DND-41 (cell line): Measurements from ENCODE around the gene TULP3.

Source experiments
- ATAC-seq: fragments of 200-7000 bp; cut with Tn5 transposase; 3 replicates; pipeline ENCODE4 v1.9.1; 2021; ENCODE audit warnings: low read depth; ENCODE audit not compliant: insufficient read depth
- DNase-seq: peaks from one replicate; pipeline ENCODE4 v3.0.0-alpha.2; 2020
- H2AFZ ChIP-seq: 2 replicates; pipeline ENCODE4 v1.6.0; 2012; ENCODE audit warnings: low read depth, low read length
- H3K27ac ChIP-seq: 2 replicates; pipeline ENCODE4 v1.5.1; 2012; ENCODE audit warnings: low read length, inconsistent platforms
- H3K27me3 ChIP-seq: fragments of 200-600 bp; sonication (generic); 2 replicates; pipeline ENCODE4 v1.6.0; 2012; ENCODE audit warnings: low read length, mild to moderate bottlenecking, inconsistent platforms; ENCODE audit not compliant: insufficient read depth, poor library complexity
- H3K36me3 ChIP-seq: 2 replicates; pipeline ENCODE4 v1.5.1; 2012; ENCODE audit warnings: low read length, inconsistent platforms; ENCODE audit not compliant: insufficient read depth
- H3K4me1 ChIP-seq: 2 replicates; pipeline ENCODE4 v1.5.1; 2012; ENCODE audit warnings: mild to moderate bottlenecking, low read length; ENCODE audit not compliant: insufficient read depth
- H3K4me2 ChIP-seq: 2 replicates; pipeline ENCODE4 v1.6.0; 2012; ENCODE audit warnings: mild to moderate bottlenecking, moderate library complexity, low read length, inconsistent platforms; ENCODE audit not compliant: insufficient read depth
- H3K4me3 ChIP-seq, 2 experiments: fragments of 200-600 bp in 1 of 2; shearing (Covaris generic) in 1 of 2; 2 replicates each; pipeline ENCODE4 v1.5.1; 2012 to 2016; ENCODE audit warnings: inconsistent platforms in 2 of 2, low read length in 2 of 2, mild to moderate bottlenecking in 2 of 2, low read depth in 1 of 2, moderate library complexity in 1 of 2
- H3K79me2 ChIP-seq: 2 replicates; pipeline ENCODE4 v1.6.0; 2012; ENCODE audit warnings: low read length, inconsistent platforms; ENCODE audit not compliant: insufficient read depth
- H3K9ac ChIP-seq: 2 replicates; pipeline ENCODE4 v1.6.0; 2012; ENCODE audit warnings: low read depth, mild to moderate bottlenecking, inconsistent platforms, low read length, moderate library complexity
- H3K9me3 ChIP-seq: 2 replicates; pipeline ENCODE4 v1.5.1; 2012; ENCODE audit warnings: low read length, moderate library complexity, mild to moderate bottlenecking, inconsistent platforms; ENCODE audit not compliant: insufficient read depth, severe bottlenecking
- H4K20me1 ChIP-seq: 2 replicates; pipeline ENCODE4 v1.6.0; 2012; ENCODE audit warnings: low read length; ENCODE audit not compliant: insufficient read depth
- CTCF ChIP-seq: IDR thresholded peaks from 2 replicates; pipeline ENCODE4 v1.5.1; 2012; ENCODE audit warnings: borderline replicate concordance, low read length, moderate library complexity, mild to moderate bottlenecking; ENCODE audit not compliant: poor library complexity, severe bottlenecking; ENCODE audit errors: extremely low read depth
- EZH2 ChIP-seq: IDR thresholded peaks from 3 replicates; pipeline ENCODE4 v1.6.1; 2012; ENCODE audit warnings: borderline replicate concordance, low read depth, mild to moderate bottlenecking, moderate library complexity, low read length, inconsistent platforms; ENCODE audit not compliant: severe bottlenecking

TULP3 gene

GRCh38 chr12:2960390-2960956, 69.8 kb downstream of the TULP3 start:
- Histone ChIP-seq H3K36me3 (no peaks in the 10 kb centered on the region), H4K20me1 (no peaks in the 10 kb centered on the region), H3K4me3 (no peak overlapping the region), H3K27ac (no peak overlapping the region), H3K9me3 (no peaks in the 10 kb centered on the region), H3K4me2 (no peak overlapping the region), H3K79me2 (no peaks in the 10 kb centered on the region), H3K9ac (no peak overlapping the region), H3K4me1 (no peaks in the 10 kb centered on the region), H3K27me3 (peaks cover 27% of the 10 kb centered on the region), H2AFZ (no peak overlapping the region)
- no peak for DNase-seq
- no peak for ATAC-seq
- TF ChIP-seq CTCF (no peak), EZH2 (no peak)

GRCh38 chr12:2960996-2961616, 70.4 kb downstream of the TULP3 start:
- no peak for DNase-seq
- no peak overlapping the region for H3K27ac ChIP-seq
- peaks cover 25% of the 10 kb centered on the region for H3K27me3 ChIP-seq
- H3K9me3 ChIP-seq = no peaks in the 10 kb centered on the region
- no peaks in the 10 kb centered on the region for H4K20me1 ChIP-seq
- H3K4me1 ChIP-seq = no peaks in the 10 kb centered on the region
- ATAC-seq = no peak
- no peaks in the 10 kb centered on the region for H3K36me3 ChIP-seq
- H3K4me3 ChIP-seq = no peak overlapping the region
- no peak overlapping the region for H3K9ac ChIP-seq
- H2AFZ ChIP-seq = no peak overlapping the region
- H3K4me2 ChIP-seq = no peak overlapping the region
- TF ChIP-seq CTCF (no peak), EZH2 (peak; percentile 43)
- no peaks in the 10 kb centered on the region for H3K79me2 ChIP-seq

- no peaks in the 10 kb centered on the region for H3K79me2 ChIP-seq
- ATAC-seq (no peak), DNase-seq (no peak)
- no peaks in the 10 kb centered on the region for H3K4me1 ChIP-seq
- no peak overlapping the region for H2AFZ ChIP-seq
- no peak overlapping the region for H3K4me2 ChIP-seq
- peaks cover 21% of the 10 kb centered on the region for H3K27me3 ChIP-seq
- no peak overlapping the region for H3K27ac ChIP-seq
- no peak overlapping the region for H3K4me3 ChIP-seq
- no peaks in the 10 kb centered on the region for H4K20me1 ChIP-seq
- no peaks in the 10 kb centered on the region for H3K9me3 ChIP-seq
- no peak for TF ChIP-seq EZH2
- no peak for TF ChIP-seq CTCF
- no peaks in the 10 kb centered on the region for H3K36me3 ChIP-seq
- H3K9ac ChIP-seq = no peak overlapping the region
Measured at GRCh38 chr12:2961705-2962104, 71.0 kb downstream of the TULP3 start.
